ENCODE measurements around the gene EIPR1.
"Not testable (repeated sequence)": the region's sequence is repeated elsewhere in the genome, so short reads cannot be mapped to it uniquely, and the experiment has no call there.

Gene EIPR1

DNA sequence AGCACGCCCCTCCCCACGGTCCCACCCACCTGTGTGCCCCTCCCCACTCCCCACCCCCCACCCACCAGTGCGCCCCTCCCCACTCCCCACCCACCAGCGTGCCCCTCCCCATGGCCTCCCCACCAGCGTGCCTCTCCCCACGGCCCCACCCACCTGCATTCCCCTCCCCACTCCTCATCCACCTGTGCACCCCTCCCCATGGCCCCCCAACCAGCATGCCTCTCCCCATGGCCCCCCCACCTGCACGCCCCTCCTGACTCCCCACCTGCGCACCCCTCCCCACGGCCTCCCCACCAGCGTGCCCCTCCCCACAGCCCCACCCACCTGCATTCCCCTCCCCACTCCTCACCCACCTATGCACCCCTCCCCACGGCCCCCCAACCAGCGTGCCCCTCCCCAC, 190.2 kb downstream of the EIPR1 start:
- ATAC-seq (ENCODE audit: low read depth) (no peak), DNase-seq (ENCODE audit: low spot score in 2 of 2) (no peak)
- Mint-ChIP-seq H3K27ac (no peak overlapping the region), H3K4me1 (peaks cover 2% of the 10 kb centered on the region), H3K27me3 (no peaks in the 10 kb centered on the region), H3K36me3 (peaks cover 24% of the 10 kb centered on the region), H3K4me3 (no peak overlapping the region), H3K9me3 (no peaks in the 10 kb centered on the region)

DNA sequence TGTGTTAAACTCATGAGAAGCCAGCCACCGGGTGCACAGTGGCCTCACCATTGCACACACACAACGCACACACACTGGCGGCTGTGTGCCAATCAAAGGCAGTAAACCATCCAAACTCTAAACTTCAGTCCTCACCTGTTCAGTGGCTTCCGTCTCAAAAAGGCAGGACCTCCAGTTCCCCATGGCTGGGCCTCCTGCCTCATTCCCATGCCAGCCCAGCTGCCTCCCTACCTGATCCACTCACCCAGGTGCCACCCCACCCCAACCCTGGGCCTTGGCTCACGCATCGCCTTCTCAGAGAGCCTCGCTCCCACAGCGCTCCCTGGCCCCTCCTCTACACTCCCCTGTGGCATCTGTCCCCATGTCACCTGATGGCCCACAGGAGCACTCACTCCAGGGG, 190.9 kb downstream of the EIPR1 start:
- Mint-ChIP-seq H3K27me3 (no peaks in the 10 kb centered on the region), H3K27ac (no peak overlapping the region), H3K9me3 (no peaks in the 10 kb centered on the region), H3K36me3 (peaks cover 25% of the 10 kb centered on the region), H3K4me3 (no peak overlapping the region), H3K4me1 (peaks cover 2% of the 10 kb centered on the region)
- no peak for ATAC-seq (ENCODE audit: low read depth)
- no peak for DNase-seq (ENCODE audit: low spot score in 2 of 2)

DNA sequence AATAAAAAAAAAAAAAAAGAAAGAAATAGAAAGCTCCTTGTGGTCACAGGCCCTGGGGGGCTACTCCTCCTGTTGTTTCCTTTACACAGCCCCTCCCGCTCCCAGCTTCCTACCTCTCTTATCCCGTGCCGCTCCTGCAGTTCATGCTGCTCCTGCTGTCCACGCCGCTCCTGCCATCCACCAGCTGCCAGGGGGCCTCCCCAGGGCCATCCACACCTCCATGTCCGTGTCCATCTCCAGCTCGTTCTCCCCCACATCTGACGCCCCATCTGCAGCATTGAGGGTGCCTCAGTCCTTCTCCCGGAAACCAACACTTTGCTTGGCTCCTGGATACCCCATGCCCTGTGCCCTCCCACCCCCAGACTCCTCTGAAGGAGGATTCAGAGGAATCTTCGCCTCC, 191.7 kb downstream of the EIPR1 start:
- H3K4me3 Mint-ChIP-seq, result no peak overlapping the region
- peaks cover 30% of the 10 kb centered on the region for H3K36me3 Mint-ChIP-seq
- no peak for DNase-seq (ENCODE audit: low spot score in 2 of 2)
- ATAC-seq (ENCODE audit: low read depth), result no peak
- peaks cover 2% of the 10 kb centered on the region for H3K4me1 Mint-ChIP-seq
- no peaks in the 10 kb centered on the region for H3K27me3 Mint-ChIP-seq
- H3K9me3 Mint-ChIP-seq, result no peaks in the 10 kb centered on the region
- no peak overlapping the region for H3K27ac Mint-ChIP-seq

DNA sequence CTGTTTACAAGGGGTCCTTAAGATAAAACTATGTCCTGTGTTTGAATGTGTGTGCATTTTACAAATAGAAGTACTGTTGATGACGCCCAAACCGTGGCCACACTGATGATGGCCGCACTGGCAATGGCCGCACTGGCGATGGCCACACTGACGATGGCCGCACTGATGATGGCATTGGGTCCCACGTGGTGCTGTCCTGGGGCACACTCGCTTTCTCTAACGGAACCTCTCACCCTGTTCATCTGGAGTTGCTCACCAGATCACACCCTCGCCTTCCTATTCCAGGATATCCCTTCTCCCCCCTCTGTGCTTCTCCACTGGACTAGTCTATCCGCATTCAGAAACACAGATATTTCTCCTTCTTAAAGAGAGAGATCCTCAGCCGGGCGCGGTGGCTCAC, 192.4 kb downstream of the EIPR1 start:
- ATAC-seq (ENCODE audit: low read depth), result no peak
- H3K9me3 Mint-ChIP-seq, result no peaks in the 10 kb centered on the region
- peaks cover 2% of the 10 kb centered on the region for H3K4me1 Mint-ChIP-seq
- DNase-seq (ENCODE audit: low spot score in 2 of 2), result no peak
- no peak overlapping the region for H3K4me3 Mint-ChIP-seq
- no peak overlapping the region for H3K27ac Mint-ChIP-seq
- H3K27me3 Mint-ChIP-seq, result no peaks in the 10 kb centered on the region
- peaks cover 30% of the 10 kb centered on the region for H3K36me3 Mint-ChIP-seq

DNA sequence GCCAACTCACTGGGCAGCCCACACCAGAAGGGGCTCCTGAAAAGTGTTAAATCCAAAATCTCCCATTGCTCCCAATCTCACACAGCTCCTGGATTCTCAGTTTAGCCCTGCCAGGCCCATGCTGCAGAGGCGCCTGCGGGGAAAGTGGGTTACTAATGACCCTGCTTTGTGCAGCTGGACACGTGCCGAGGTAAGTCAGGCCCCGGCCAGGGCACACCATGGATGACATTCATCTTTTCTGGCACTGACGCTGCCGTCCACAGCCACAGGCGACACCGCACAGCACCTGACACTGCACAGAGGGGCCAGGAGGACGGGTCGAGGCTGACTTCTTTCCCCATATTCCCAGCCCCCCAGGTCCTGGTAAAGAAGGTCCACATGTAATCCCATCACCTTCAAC, 193.5 kb downstream of the EIPR1 start:
- Mint-ChIP-seq H3K9me3 (no peaks in the 10 kb centered on the region), H3K4me3 (no peak overlapping the region), H3K27ac (no peak overlapping the region), H3K36me3 (peaks cover 29% of the 10 kb centered on the region), H3K4me1 (peaks cover 2% of the 10 kb centered on the region), H3K27me3 (no peaks in the 10 kb centered on the region)
- DNase-seq (ENCODE audit: low spot score in 2 of 2), result no peak
- ATAC-seq (ENCODE audit: low read depth), result no peak

DNA sequence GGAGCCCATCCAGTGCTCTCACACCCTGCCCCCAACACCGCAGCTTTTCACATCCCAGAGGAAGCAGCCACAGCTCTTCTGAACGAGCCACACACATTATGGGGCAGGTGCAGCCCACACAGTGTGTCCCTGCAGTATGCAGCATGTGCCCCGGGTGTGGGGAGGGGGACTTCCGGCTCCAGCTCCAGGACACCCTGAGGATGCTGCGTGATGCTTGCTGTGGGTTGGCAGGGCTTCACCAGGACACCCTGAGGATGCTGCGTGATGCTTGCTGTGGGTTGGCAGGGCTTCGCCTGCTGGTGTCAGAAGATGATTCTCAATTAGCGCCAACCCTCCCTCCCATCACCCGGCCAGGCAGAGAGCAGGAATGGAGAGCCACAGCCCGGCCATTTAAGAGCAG, 193.9 kb downstream of the EIPR1 start:
- Mint-ChIP-seq H3K36me3 (peaks cover 26% of the 10 kb centered on the region), H3K9me3 (no peaks in the 10 kb centered on the region), H3K4me1 (peaks cover 2% of the 10 kb centered on the region), H3K4me3 (no peak overlapping the region), H3K27me3 (no peaks in the 10 kb centered on the region), H3K27ac (no peak overlapping the region)
- no peak for ATAC-seq (ENCODE audit: low read depth)
- no peak for DNase-seq (ENCODE audit: low spot score in 2 of 2)

DNA sequence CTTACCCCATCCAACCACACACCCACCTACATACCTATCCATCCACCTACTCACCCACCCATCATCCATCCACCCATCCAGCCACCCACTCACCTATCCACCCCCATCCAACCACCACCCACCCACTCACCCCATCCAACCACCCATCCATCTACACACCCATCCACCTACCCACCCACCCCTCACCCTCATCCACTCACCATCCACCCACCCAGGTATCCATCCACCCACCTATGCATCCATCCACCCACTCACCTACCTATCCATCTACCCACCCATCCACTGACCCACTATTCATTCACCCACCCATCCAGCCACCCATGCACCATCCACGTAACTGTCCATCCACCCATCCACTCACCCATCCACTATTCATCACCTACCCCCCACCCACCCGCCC, 194.8 kb downstream of the EIPR1 start:
- Mint-ChIP-seq H3K9me3 (no peaks in the 10 kb centered on the region), H3K4me3 (no peak overlapping the region), H3K36me3 (peaks cover 25% of the 10 kb centered on the region), H3K27me3 (no peaks in the 10 kb centered on the region), H3K27ac (no peak overlapping the region), H3K4me1 (peaks cover 2% of the 10 kb centered on the region)
- ATAC-seq (ENCODE audit: low read depth) (no peak), DNase-seq (ENCODE audit: low spot score in 2 of 2) (no peak)

DNA sequence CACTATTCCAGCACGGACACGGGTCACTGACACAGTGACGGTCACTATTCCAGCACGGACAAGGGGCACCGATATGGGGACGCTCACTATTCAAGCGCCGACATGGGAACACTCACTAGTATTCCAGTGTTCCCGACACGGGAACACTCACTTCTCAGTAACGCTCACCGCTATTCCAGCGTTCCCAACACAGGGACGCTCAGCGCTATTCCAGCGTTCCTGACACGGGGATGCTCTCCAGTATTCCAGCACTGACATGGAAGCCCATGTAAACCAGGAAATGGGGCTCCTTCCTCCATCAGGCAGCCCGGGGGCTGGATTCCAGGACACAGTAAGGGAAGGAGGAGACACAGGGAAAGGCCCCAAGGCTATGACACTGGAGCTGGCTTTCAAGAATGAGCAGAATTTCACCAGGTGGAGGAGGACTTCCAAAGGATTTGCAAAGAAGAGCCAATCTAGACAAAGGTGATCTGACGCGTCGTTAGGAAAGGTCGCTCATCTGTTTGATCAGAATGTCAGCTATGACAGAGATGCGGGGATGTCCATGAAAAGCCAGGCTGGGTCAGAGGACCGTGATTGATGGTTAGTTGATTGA, 196.1 kb downstream of the EIPR1 start:
- no peaks in the 10 kb centered on the region for H3K27me3 Mint-ChIP-seq
- H3K4me3 Mint-ChIP-seq, result no peak overlapping the region
- no peaks in the 10 kb centered on the region for H3K9me3 Mint-ChIP-seq
- H3K27ac Mint-ChIP-seq, result no peak overlapping the region
- peaks cover 26% of the 10 kb centered on the region for H3K36me3 Mint-ChIP-seq
- DNase-seq (ENCODE audit: low spot score in 2 of 2) (no peak), ATAC-seq (ENCODE audit: low read depth) (no peak)
- peaks cover 2% of the 10 kb centered on the region for H3K4me1 Mint-ChIP-seq

DNA sequence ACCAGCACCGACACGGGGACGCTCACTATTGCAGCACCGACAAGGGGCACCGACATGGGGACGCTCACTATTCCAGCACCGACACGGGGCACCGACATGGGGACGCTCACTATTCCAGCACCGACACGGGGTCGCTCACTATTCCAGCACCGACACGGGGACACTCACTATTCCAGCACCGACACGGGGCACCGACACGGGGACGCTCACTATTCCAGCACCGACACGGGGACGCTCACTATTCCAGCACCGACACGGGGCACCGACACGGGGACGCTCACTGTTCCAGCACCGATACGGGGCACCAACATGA, 196.8 kb downstream of the EIPR1 start:
- H3K36me3 Mint-ChIP-seq, result peaks cover 24% of the 10 kb centered on the region
- not testable (repeated sequence) for H3K4me1 Mint-ChIP-seq; H3K9me3 Mint-ChIP-seq; H3K4me3 Mint-ChIP-seq; DNase-seq (ENCODE audit: low spot score in 2 of 2); H3K27ac Mint-ChIP-seq; ATAC-seq (ENCODE audit: low read depth); H3K27me3 Mint-ChIP-seq

DNA sequence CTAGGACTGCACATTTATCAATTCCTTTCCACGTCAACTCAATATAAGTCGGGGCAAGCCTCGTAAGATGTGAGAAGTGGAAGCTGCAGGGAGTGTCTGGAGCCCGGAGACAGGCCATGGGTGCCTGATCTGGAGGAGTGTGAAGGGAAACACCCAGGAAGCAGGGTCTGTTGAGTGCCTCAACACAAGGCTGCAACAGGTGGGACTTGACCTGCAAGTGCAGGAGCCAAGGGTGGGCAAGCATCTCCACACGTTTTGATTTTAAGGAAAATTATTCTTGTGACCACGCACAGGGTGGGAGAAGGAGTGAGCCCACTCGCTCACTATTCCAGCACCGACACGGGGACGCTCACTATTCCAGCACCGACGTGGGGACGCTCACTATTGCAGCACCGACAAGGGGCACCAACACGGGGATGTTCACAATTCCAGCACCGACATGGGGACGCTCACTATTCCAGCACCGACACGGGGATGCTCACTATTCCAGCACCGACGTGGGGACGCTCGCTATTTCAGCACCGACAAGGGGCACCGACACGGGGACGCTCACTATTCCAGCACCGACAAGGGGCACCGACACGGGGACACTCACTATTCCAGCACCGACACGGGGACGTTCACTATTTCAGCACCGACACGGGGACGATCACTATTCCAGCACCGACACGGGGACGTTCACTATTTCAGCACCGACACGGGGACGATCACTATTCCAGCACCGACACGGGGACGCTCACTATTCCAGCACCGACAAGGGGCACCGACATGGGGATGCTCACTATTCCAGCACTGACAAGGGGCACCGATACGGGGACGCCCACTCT, 197.3 kb downstream of the EIPR1 start:
- Mint-ChIP-seq H3K4me3 (no peak overlapping the region), H3K36me3 (peaks cover 21% of the 10 kb centered on the region), H3K27me3 (no peaks in the 10 kb centered on the region), H3K9me3 (no peaks in the 10 kb centered on the region), H3K4me1 (no peaks in the 10 kb centered on the region), H3K27ac (no peak overlapping the region)
- ATAC-seq (ENCODE audit: low read depth) (no peak), DNase-seq (ENCODE audit: low spot score in 2 of 2) (no peak)

DNA sequence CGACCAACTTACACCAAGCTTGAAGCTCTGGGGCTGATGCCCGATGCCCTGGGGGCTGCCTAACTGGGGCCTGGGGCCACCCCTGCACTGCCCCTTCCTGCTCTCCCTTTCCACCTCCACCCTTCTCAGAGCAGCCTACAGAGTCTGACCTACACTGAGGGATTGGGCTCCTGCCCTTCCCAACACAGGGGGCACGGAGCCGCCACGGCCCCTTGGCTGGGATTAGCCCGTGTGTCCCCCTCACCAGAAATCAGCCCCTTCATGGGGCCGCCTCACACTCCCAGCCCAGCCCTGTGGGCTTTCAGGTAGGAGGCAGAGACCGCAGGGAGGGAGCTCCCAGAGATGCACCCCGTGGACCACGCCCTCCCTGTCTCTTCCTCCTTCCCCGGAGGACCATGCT, 198.0 kb downstream of the EIPR1 start:
- Mint-ChIP-seq H3K9me3 (no peaks in the 10 kb centered on the region), H3K36me3 (peaks cover 23% of the 10 kb centered on the region), H3K27ac (no peak overlapping the region)

DNA sequence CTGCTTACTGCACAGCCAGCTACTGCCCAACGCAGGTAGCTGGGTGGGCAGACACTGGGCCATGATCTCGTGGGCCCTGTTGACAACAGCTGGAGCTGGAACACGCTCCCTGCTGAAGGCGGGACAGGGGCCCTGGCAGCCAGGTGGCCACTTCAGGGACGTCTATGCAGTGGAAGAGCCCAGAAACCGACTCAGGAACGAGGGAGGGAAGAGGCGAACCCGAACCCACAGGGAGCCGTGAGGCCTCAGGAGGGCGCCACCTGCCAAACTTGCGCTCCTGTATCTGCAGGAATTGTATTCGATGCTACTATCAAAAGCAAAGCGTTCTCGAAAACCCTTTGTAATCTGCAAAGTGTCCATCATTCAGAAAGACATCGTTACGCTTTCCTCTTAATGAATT, 198.4 kb downstream of the EIPR1 start:
- H3K36me3 Mint-ChIP-seq, result peaks cover 23% of the 10 kb centered on the region
- H3K4me3 Mint-ChIP-seq, result no peak overlapping the region
- ATAC-seq (ENCODE audit: low read depth) (no peak), DNase-seq (ENCODE audit: low spot score in 2 of 2) (no peak)
- H3K27ac Mint-ChIP-seq, result no peak overlapping the region
- H3K4me1 Mint-ChIP-seq, result no peaks in the 10 kb centered on the region
- H3K27me3 Mint-ChIP-seq, result no peaks in the 10 kb centered on the region
- no peaks in the 10 kb centered on the region for H3K9me3 Mint-ChIP-seq

More for the DNA sequence above, 198.0 kb downstream of the EIPR1 start:
- DNase-seq (ENCODE audit: low spot score in 2 of 2), result no peak
- Mint-ChIP-seq H3K4me3 (no peak overlapping the region), H3K27me3 (no peaks in the 10 kb centered on the region), H3K4me1 (no peaks in the 10 kb centered on the region)
- no peak for ATAC-seq (ENCODE audit: low read depth)

DNA sequence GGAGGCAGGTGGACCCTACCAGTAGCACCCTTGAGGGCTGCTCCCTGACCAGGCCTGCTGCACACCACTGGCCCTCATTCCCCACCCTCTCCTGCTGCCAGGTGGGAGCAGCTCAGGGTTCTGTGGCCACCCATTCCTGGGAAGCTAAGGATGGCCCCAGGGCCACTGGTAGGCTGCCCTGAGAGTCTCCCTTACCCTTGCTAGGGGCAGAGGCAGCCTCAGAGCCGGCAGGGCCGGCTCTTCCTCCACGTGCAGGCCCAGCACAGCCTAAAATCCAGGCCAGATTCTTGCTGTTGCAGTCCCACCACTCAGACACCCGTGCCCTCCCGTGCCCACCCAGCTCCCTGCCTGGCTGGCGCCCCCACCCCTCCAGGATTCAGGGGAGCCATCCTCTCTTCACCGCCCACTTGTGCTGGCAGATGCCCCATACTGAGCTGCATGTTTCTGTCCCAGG, 199.0 kb downstream of the EIPR1 start:
- Mint-ChIP-seq H3K4me1 (no peaks in the 10 kb centered on the region), H3K27me3 (no peaks in the 10 kb centered on the region), H3K4me3 (no peak overlapping the region), H3K36me3 (peaks cover 26% of the 10 kb centered on the region), H3K27ac (no peak overlapping the region), H3K9me3 (no peaks in the 10 kb centered on the region)
- ATAC-seq (ENCODE audit: low read depth), result no peak
- DNase-seq (ENCODE audit: low spot score in 2 of 2), result no peak

DNA sequence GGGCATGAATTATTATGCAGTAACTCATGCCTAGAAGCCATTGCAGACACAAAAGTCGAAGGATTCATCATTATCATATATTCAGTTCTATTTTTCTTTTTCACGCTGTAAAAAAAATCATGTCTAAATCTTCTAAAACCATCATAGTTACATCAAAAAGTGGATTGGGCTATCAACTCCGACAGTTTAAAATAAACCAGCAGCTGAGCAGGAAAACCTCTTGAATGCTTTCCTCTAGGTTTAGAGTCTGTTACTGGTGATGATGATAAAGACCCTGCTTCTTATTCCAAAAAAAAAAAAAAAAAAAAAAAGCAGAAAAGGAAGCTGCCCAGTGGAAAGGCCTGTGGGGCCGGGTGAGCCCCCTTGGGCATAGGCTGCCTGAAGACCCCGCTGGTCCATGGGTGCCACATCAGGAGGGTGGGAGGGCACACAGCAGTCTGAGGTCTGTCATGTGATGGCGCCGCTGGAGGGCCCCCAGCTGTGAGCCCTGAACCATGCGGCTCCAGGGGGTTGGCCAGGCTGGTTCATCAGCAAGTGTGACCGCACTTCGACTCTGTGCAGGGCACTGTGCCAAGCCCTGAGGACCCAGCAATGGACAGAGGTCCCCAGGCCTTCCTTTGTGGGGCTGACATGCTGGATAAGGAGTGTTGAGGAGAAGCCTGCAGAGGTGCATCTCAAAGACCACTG, 199.6 kb downstream of the EIPR1 start:
- Mint-ChIP-seq H3K27me3 (no peaks in the 10 kb centered on the region), H3K27ac (no peak overlapping the region), H3K9me3 (no peaks in the 10 kb centered on the region), H3K36me3 (peaks cover 28% of the 10 kb centered on the region), H3K4me1 (no peaks in the 10 kb centered on the region), H3K4me3 (no peak overlapping the region)
- no peak for DNase-seq (ENCODE audit: low spot score in 2 of 2)
- ATAC-seq (ENCODE audit: low read depth), result no peak

Data from memory B cell (primary cell).